MV-4-11 (cell line): ENCODE measurements around the gene OSBPL7.

ENCODE experiments used
- DNase-seq: peaks from one replicate; lab custom pipeline; 2025; lab: John Stamatoyannopoulos, UW

Gene OSBPL7

GRCh38 chr17:47763913-47764582, 57.5 kb downstream of the OSBPL7 start:
- DNase-seq = no peak

GRCh38 chr17:47762728-47763127, 58.9 kb downstream of the OSBPL7 start:
- DNase-seq = no peak

GRCh38 chr17:47760409-47761140, 61.0 kb downstream of the OSBPL7 start:
- DNase-seq = no peak

- DNase-seq = peak; percentile 46
Observed at GRCh38 chr17:47757386-47757785, 64.2 kb downstream of the OSBPL7 start.
